GM12892 (cell line): ENCODE results near the gene PRDM7.

ENCODE experiments used
- POLR2A ChIP-seq: IDR thresholded peaks from 2 replicates; pipeline ENCODE4 v1.6.1; 2011; ENCODE audit warnings: low read depth, low read length, control low read depth
- TAF1 ChIP-seq: IDR thresholded peaks from 2 replicates; pipeline ENCODE4 v1.6.1; 2011; ENCODE audit warnings: low read depth, mild to moderate bottlenecking, control low read depth, low read length, borderline replicate concordance

DNA sequence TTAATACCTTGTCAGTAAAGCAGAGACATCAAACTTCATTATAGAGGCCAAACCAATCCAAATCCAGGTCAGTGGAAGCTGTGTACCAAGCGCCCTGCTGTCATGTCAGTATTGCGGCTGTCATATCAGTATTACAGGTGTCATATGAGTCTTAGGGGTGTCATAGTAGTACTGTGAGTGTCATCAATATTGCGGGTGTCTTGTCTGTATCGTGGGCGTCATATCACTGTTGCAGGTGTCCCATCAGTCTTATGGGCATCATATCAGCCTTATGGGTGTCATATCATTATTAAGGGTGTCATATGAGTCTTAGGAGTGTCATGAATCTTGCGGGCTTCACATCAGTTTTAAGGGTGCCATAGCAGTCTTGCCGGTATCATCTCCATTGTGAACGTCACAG, 6.0 kb upstream of the PRDM7 start:
- TF ChIP-seq TAF1 (no peak), POLR2A (no peak)
